ENCODE data around the gene IL3RA.

- TF ChIP-seq CTCF (IDR thresholded peaks at IDR 0.05) (no peak), POLR2AphosphoS5 (IDR thresholded peaks at IDR 0.05) (no peak)
These were observed 64.3 kb downstream of the IL3RA start for GRCh38 chrX:1400742-1401471.
